Right lobe of liver (tissue), 6 donors: Measurements from ENCODE around the gene PAFAH1B2. TPM values are rescaled to one million over a fixed set of nuclear protein-coding genes. Genes with fewer than 3 reads are reported as not detected.

ENCODE experiments used
- ATAC-seq, 4 donors: fragments of 200-7000 bp; cut with Tn5 transposase; one replicate each; pipeline ENCODE4 v1.9.1; 2020; ENCODE audit warnings: mild to moderate bottlenecking in 4 of 4, moderate library complexity in 4 of 4
- DNase-seq, 3 donors: peaks; one replicate each; pipeline ENCODE4 v3.0.0-alpha.2; 2020
- H3K27ac ChIP-seq, 3 donors: fragments of 200-600 bp; one replicate each; pipeline ENCODE4 v1.8.0; 2022
- H3K27me3 ChIP-seq, 2 donors: fragments of 200-600 bp; one replicate each; pipeline ENCODE4 v1.8.0; 2022
- H3K36me3 ChIP-seq, 4 donors: fragments of 200-600 bp; sonication (generic) in 1 of 4; one replicate each; pipeline versions ENCODE4 v1.5.1 to v1.8.0; 2017 to 2022; ENCODE audit warnings: control low read depth in 1 of 4
- H3K4me1 ChIP-seq, 4 donors: fragments of 200-600 bp; sonication (generic) in 1 of 4; one replicate each; pipeline versions ENCODE4 v1.5.1 to v1.8.0; 2017 to 2022; ENCODE audit warnings: control low read depth in 1 of 4
- H3K4me3 ChIP-seq, 3 donors: fragments of 200-600 bp; one replicate each; pipeline ENCODE4 v1.8.0; 2022
- H3K9me3 ChIP-seq, 4 donors: fragments of 200-600 bp; sonication (generic) in 1 of 4; one replicate each; pipeline versions ENCODE4 v1.5.1 to v1.8.0; 2017 to 2022; ENCODE audit warnings: control low read depth in 1 of 4
- POLR2A ChIP-seq: fragments of 450-650 bp; IDR thresholded peaks from one replicate; pipeline ENCODE4 v1.6.1; 2017; ENCODE audit warnings: antibody characterized with exemption, mild to moderate bottlenecking
- WGBS: methylation state at CpG from one replicate; pipeline ENCODE4 v1.1.6; 2018; ENCODE audit warnings: low coverage, low lambda C conversion rate; ENCODE audit not compliant: insufficient coverage; ENCODE audit errors: missing lambda C conversion rate; 5-methylcytosine and 5-hydroxymethylcytosine counted together
- intact Hi-C, 2 donors: fragments of 100-400 bp; cut with DNase I; formaldehyde crosslinking; loops; one replicate each; pipeline versions ENCODE4 v1.11.2 to v1.14.1; 2022
- total RNA-seq, 6 experiments: library from RNA; depleted of rRNA in 2 of 6; stranded (reverse); fragments of >200 nt in 2 of 6; fragmentation: NEBNext Ultra II Directional in 3 of 6; extraction: Animal tissue kit (Norgen Biotek cat#: 25700) in 3 of 6; gene quantifications; one replicate each; pipeline versions ENCODE4 v1.1.0 to v1.2.4, GENCODE V29; 2016 to 2023
- TF ChIP-seq, protein P1 (sequence below), 4 donors: fragments of 200-600 bp in 3 of 4; fragments of 450-650 bp in 1 of 4; IDR thresholded peaks; one replicate each; pipeline versions ENCODE4 v1.5.1 to v1.8.0; 2016 to 2022; ENCODE audit warnings: antibody characterized with exemption in 4 of 4, mild to moderate bottlenecking in 2 of 4
- donor health status: DM: no; HTN: yes; CAD: no.
- donor health status: DM: no; HTN: no; CAD: no.
- donor health status: DM: no; HTN: no; CAD: no.
- donor health status: DM: no; HTN: yes; CAD: no.
- donor health status: DM: no; HTN: yes; CAD: no.

Gene PAFAH1B2
- total RNA-seq, 6 experiments from 2014 or later: 22.2 to 39.1 (median 29.3) TPM

DNA sequence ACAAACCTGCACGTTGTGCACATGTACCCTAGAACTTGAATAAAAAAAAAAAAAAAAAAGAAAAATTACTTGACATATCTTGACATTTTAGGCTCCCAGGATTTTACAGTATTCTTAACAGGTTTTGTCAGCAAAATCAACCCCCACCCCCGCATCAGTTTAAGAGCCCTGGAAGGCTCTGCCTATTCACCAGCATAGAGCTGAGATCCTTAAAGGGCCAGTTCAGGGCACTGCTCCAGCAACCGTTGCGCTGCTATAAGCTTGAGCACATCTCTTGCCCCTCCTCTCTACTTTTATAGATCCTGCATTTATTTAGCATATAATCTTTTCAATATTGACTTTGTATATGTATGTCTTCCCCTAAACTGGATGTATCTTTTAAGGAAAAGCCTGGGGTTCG is 697 bp upstream of the PAFAH1B2 start:
- ATAC-seq (peak; percentile 21 to 53 (median 42)), DNase-seq (peak in 2 of 3 donors; percentile 43 to 53)
- H3K27me3 ChIP-seq: no peaks in the 10 kb centered on the region
- peaks cover 0 to 6% (median 0%) of the 10 kb centered on the region in 4 donors for H3K36me3 ChIP-seq
- 0% methylated on average over 4 of the region's 5 CpGs for WGBS
- intact Hi-C loops: no loop called here
- H3K4me1 ChIP-seq: peaks cover 0 to 9% (median 0%) of the 10 kb centered on the region in 4 donors
- TF ChIP-seq, protein P1, sequence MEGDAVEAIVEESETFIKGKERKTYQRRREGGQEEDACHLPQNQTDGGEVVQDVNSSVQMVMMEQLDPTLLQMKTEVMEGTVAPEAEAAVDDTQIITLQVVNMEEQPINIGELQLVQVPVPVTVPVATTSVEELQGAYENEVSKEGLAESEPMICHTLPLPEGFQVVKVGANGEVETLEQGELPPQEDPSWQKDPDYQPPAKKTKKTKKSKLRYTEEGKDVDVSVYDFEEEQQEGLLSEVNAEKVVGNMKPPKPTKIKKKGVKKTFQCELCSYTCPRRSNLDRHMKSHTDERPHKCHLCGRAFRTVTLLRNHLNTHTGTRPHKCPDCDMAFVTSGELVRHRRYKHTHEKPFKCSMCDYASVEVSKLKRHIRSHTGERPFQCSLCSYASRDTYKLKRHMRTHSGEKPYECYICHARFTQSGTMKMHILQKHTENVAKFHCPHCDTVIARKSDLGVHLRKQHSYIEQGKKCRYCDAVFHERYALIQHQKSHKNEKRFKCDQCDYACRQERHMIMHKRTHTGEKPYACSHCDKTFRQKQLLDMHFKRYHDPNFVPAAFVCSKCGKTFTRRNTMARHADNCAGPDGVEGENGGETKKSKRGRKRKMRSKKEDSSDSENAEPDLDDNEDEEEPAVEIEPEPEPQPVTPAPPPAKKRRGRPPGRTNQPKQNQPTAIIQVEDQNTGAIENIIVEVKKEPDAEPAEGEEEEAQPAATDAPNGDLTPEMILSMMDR (IDR thresholded peaks at IDR 0.05): no peak
- no peak for TF ChIP-seq POLR2A
- peak overlapping the region; percentile 60 to 86 (median 84) for H3K27ac ChIP-seq
- H3K4me3 ChIP-seq: peak overlapping the region; percentile 93 to 99 (median 97)
- no peaks in the 10 kb centered on the region for H3K9me3 ChIP-seq

DNA sequence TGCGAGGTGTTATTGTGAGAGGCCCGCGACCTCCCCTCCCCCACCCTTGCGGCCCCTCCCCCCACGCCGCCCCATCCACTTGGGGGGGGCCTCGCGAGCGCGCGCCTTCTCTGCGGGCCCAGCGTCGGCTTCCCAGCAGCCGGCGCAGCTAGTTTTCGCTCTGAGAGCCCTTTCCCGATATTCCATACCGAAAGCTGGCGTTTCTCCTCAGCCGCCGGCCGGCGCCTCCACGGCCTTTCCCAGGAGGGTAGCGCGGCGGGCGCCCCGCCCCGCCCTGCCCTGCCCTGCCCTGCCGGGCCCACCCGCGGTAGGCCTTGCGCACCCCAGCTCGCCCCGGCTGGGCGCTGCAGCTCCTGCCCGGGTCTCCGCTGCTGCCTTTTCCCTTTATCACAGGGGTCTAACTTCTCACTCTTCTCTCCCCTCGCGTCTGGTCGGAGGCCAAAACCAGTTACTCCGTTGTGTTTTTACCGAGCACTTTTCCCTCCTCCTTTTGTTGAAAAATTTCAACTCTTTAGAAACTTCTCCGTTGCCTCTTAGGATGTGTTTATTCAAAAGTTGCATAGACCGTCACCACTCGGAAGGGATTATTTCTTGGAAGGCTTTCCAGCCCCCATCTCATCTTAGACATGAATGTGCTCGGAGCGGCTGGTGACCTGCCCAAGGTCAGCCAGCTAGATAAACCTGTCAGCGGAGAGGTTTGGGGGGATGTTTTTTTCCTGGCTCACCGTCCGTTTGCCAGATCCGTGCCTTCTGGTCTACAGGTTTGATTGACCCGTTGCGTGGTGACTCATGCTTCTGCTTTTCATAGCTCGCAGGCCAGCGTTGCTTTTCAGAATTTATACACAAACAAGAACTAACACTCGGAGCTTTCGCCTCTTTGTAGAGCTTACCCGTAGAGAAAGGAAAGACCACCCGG is 648 bp downstream of the PAFAH1B2 start:
- intact Hi-C loops: no loop called here
- TF ChIP-seq, protein P1 (IDR thresholded peaks at IDR 0.05): no peak
- no peak for TF ChIP-seq POLR2A
- H3K27ac ChIP-seq: peak overlapping the region; percentile 60 to 86 (median 84)

GRCh38 chr11:117145393-117145761 is 1.3 kb downstream of the PAFAH1B2 start:
- Histone ChIP-seq H3K9me3 (no peaks in the 10 kb centered on the region), H3K4me1 (peaks cover 0 to 9% (median 1%) of the 10 kb centered on the region in 4 donors), H3K36me3 (peaks cover 0 to 6% (median 0%) of the 10 kb centered on the region in 4 donors), H3K4me3 (peak overlapping the region; percentile 93 to 99 (median 97)), H3K27ac (peak overlapping the region; percentile 60 to 86 (median 84)), H3K27me3 (no peaks in the 10 kb centered on the region)
- 10% methylated on average over 5 of the region's 5 CpGs for WGBS
- TF ChIP-seq, protein P1 (IDR thresholded peaks at IDR 0.05): no peak
- TF ChIP-seq POLR2A: no peak
- ATAC-seq (no peak), DNase-seq (no peak)
- intact Hi-C loops: no loop called here

More for the DNA sequence above, 648 bp downstream of the PAFAH1B2 start:
- WGBS: 0% methylated on average over 21 of the region's 62 CpGs
- peak; percentile 66 to 85 (median 74) for ATAC-seq
- H3K27me3 ChIP-seq: no peaks in the 10 kb centered on the region
- peak overlapping the region; percentile 93 to 99 (median 97) for H3K4me3 ChIP-seq
- no peaks in the 10 kb centered on the region for H3K9me3 ChIP-seq
- peak; percentile 54 to 68 (median 67) for DNase-seq
- peaks cover 0 to 9% (median 0%) of the 10 kb centered on the region in 4 donors for H3K4me1 ChIP-seq
- H3K36me3 ChIP-seq: peaks cover 0 to 6% (median 0%) of the 10 kb centered on the region in 4 donors

DNA sequence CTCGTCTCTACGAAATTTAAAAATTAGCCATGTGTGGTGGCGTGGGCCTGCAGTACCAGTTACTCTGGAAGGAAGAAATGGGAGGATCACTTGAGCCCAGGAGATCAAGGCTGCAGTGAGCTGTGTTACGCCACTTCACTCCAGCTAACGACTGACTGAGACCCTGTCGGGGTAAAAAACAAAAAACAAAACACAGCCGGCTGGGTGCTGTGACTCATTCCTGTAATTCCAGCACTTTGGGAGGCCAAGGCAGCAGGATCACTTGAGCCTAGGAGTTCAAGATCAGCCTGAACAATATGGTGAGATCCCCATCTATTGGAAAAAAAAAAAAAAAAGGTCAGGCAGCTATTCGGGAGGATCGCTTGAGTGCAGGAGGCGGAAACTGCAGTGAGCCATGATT is 2.4 kb downstream of the PAFAH1B2 start:
- peaks cover 0 to 6% (median 0%) of the 10 kb centered on the region in 4 donors for H3K36me3 ChIP-seq
- ATAC-seq (no peak), DNase-seq (no peak)
- intact Hi-C loops: no loop called here
- peaks cover 0 to 9% (median 2%) of the 10 kb centered on the region in 4 donors for H3K4me1 ChIP-seq
- WGBS: 80% methylated on average over 10 of the region's 10 CpGs
- H3K9me3 ChIP-seq: no peaks in the 10 kb centered on the region
- TF ChIP-seq, protein P1 (IDR thresholded peaks at IDR 0.05): no peak
- no peak for TF ChIP-seq POLR2A
- no peaks in the 10 kb centered on the region for H3K27me3 ChIP-seq
- no peak overlapping the region for H3K27ac ChIP-seq
- no peak overlapping the region for H3K4me3 ChIP-seq
